ENCODE measurements around the gene PPWD1.

PPWD1 gene

DNA sequence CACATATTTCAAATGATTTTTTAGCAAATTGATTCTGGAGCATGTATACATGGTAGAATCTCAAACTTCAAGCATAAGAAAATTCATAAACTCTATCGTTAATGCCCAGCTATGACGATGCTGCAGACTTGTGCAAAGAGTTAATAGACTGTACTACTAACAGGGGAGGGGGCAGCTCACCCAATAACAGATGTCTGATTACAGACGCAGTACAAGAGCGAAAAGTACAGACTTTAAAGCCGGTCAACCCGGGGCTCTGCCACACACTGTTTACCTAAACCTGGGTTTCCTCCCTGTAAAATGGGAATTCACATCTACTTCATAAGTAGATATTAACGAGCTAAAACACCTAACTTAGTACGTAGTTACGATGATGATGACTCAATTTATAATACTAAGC, 60.4 kb downstream of the PPWD1 start:
- peak overlapping the region; percentile 88 for H3K4me2 ChIP-seq (ENCODE audit: insufficient read depth, low read length)
- no peaks in the 10 kb centered on the region for H4K20me1 ChIP-seq (ENCODE audit: insufficient read depth, low read length)
- peak overlapping the region; percentile 71 for H3K9ac ChIP-seq (ENCODE audit: low read depth, low read length)
- no peak for TF ChIP-seq EZH2 (IDR thresholded peaks at IDR 0.05; ENCODE audit: borderline replicate concordance, low read depth, low read length, severe bottlenecking)
- TF ChIP-seq CTCF (IDR thresholded peaks at IDR 0.05; ENCODE audit: borderline replicate concordance, extremely low read depth, low read length, poor library complexity, severe bottlenecking) = no peak
- peak overlapping the region; percentile 98 for H3K4me3 ChIP-seq (ENCODE audit: low read depth in 1 of 2, low read length in 2 of 2)
- H3K4me1 ChIP-seq (ENCODE audit: insufficient read depth, low read length) = peaks cover 50% of the 10 kb centered on the region
- no peaks in the 10 kb centered on the region for H3K27me3 ChIP-seq (ENCODE audit: insufficient read depth, low read length, poor library complexity)
- H3K36me3 ChIP-seq (ENCODE audit: insufficient read depth, low read length) = peaks cover 3% of the 10 kb centered on the region; the same call in 1 of the 2 replicates
- ATAC-seq (ENCODE audit: insufficient read depth, low read depth) (no peak), DNase-seq (no peak)
- H2AFZ ChIP-seq (ENCODE audit: low read depth, low read length) = peak overlapping the region; percentile 98
- peak overlapping the region; percentile 95 for H3K27ac ChIP-seq (ENCODE audit: low read length)
- peaks cover 92% of the 10 kb centered on the region for H3K79me2 ChIP-seq (ENCODE audit: insufficient read depth, low read length)
- no peaks in the 10 kb centered on the region for H3K9me3 ChIP-seq (ENCODE audit: insufficient read depth, low read length, severe bottlenecking)

GRCh38 chr5:65624025-65624570, 61.0 kb downstream of the PPWD1 start, which contains the start of gene TRIM23:
Gene TRIM23 (minus strand): TSS chr5:65624333. CDS start chr5:65624274, 59 bp downstream.
- Histone ChIP-seq H3K79me2 (ENCODE audit: insufficient read depth, low read length) (peaks cover 92% of the 10 kb centered on the region), H2AFZ (ENCODE audit: low read depth, low read length) (peak within 1 kb of the TSS; percentile 98), H4K20me1 (ENCODE audit: insufficient read depth, low read length) (no peaks in the 10 kb centered on the region), H3K9me3 (ENCODE audit: insufficient read depth, low read length, severe bottlenecking) (no peaks in the 10 kb centered on the region), H3K27ac (ENCODE audit: low read length) (peak within 1 kb of the TSS; percentile 95), H3K4me3 (ENCODE audit: low read depth in 1 of 2, low read length in 2 of 2) (peak within 1 kb of the TSS; percentile 98), H3K9ac (ENCODE audit: low read depth, low read length) (peak within 1 kb of the TSS; percentile 71), H3K36me3 (ENCODE audit: insufficient read depth, low read length) (peaks cover 5% of the 10 kb centered on the region; the same call in 1 of the 2 replicates), H3K4me2 (ENCODE audit: insufficient read depth, low read length) (peak within 1 kb of the TSS; percentile 88), H3K27me3 (ENCODE audit: insufficient read depth, low read length, poor library complexity) (no peaks in the 10 kb centered on the region), H3K4me1 (ENCODE audit: insufficient read depth, low read length) (peaks cover 50% of the 10 kb centered on the region)
- DNase-seq (peak; percentile 92), ATAC-seq (ENCODE audit: insufficient read depth, low read depth) (peak; percentile 97)
- peak; percentile 33 for TF ChIP-seq CTCF (IDR thresholded peaks at IDR 0.05; ENCODE audit: borderline replicate concordance, extremely low read depth, low read length, poor library complexity, severe bottlenecking)
- TF ChIP-seq EZH2 (IDR thresholded peaks at IDR 0.05; ENCODE audit: borderline replicate concordance, low read depth, low read length, severe bottlenecking) = no peak

DNA sequence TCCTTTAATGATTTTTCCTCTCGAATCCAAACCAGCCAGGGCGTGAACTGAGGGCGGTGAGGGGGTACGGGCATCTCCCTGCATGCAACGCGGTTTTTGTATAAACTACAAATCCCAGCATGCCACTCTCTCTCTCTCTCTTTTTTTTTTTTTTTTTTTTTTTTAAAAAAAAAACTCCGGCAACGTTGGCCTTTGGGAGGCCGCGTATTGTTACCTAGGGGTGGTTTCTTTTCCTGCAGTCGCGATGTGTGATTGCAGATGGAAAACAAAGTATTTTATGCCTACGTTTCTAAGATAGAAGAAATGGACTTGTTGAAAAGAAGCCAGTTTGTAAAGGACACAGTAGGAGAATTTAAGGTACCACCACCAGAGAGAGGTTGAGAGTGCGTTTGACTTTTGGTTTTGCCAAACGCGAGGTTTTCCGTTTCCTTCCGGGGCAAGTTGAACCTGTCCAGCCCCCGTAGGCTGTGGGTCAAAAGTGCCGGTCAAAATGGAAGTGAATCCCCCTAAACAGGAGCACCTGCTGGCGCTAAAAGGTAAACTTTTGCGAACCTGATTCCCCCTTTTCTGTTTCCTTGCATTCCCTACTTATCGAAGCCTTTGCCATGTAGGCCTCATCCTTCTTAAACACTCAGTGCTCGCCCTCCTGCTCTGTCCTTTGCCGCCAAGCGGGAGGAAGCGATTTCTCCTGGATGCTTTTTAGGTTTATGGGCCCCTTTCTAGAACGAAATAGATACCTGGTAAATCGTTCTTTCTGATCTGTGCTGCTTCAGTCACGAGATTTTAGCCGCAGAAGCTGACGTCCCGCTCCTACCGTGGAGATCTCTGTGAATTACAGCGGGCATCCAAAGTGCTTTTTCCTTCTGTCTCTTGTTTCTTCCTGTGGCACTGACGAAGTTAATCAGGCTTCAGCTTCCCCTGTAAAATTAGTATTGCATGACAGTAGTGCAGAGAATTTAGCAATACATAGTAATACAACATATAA, 61.8 kb downstream of the PPWD1 start, which contains the start of the genes SHLD3 and TRAPPC13:
Gene SHLD3 (plus strand): TSS at position 457 of the 985 bp plus-strand sequence. CDS start 4,561 bp downstream, outside the sequence.
Gene TRAPPC13 (plus strand): TSS at position 457 of the 985 bp plus-strand sequence. CDS start 34 bp downstream, at position 491.
- peaks cover 12% of the 10 kb centered on the region for H3K36me3 ChIP-seq (ENCODE audit: insufficient read depth, low read length)
- peak within 1 kb of the TSS; percentile 95 for H3K27ac ChIP-seq (ENCODE audit: low read length)
- H3K4me1 ChIP-seq (ENCODE audit: insufficient read depth, low read length) = peaks cover 50% of the 10 kb centered on the region
- no peaks in the 10 kb centered on the region for H3K27me3 ChIP-seq (ENCODE audit: insufficient read depth, low read length, poor library complexity)
- H3K4me2 ChIP-seq (ENCODE audit: insufficient read depth, low read length) = peak within 1 kb of the TSS; percentile 88
- ATAC-seq (ENCODE audit: insufficient read depth, low read depth) = peak; percentile 75
- peak within 1 kb of the TSS; percentile 98 for H3K4me3 ChIP-seq (ENCODE audit: low read depth in 1 of 2, low read length in 2 of 2)
- DNase-seq = peak; percentile 86
- peak within 1 kb of the TSS; percentile 71 for H3K9ac ChIP-seq (ENCODE audit: low read depth, low read length)
- no peaks in the 10 kb centered on the region for H4K20me1 ChIP-seq (ENCODE audit: insufficient read depth, low read length)
- TF ChIP-seq EZH2 (IDR thresholded peaks at IDR 0.05; ENCODE audit: borderline replicate concordance, low read depth, low read length, severe bottlenecking) = no peak
- no peak for TF ChIP-seq CTCF (IDR thresholded peaks at IDR 0.05; ENCODE audit: borderline replicate concordance, extremely low read depth, low read length, poor library complexity, severe bottlenecking)
- H3K9me3 ChIP-seq (ENCODE audit: insufficient read depth, low read length, severe bottlenecking) = no peaks in the 10 kb centered on the region
- H2AFZ ChIP-seq (ENCODE audit: low read depth, low read length) = peak within 1 kb of the TSS; percentile 98
- peaks cover 93% of the 10 kb centered on the region for H3K79me2 ChIP-seq (ENCODE audit: insufficient read depth, low read length)
